ENCODE results near the gene CDH4. TPM values are rescaled to one million over a fixed set of nuclear protein-coding genes. Genes with fewer than 3 reads are reported as not detected.

CDH4 gene
- total RNA-seq, 1 experiment from 2014 or later: not detected

- BruUV-seq (replicated peaks): no TSS peak
- Histone ChIP-seq H3K4me3 (ENCODE audit: low read depth in 2 of 2, low read length in 2 of 2) (no peak overlapping the region), H3K36me3 (ENCODE audit: control insufficient read depth, insufficient read depth, low read length) (no peaks in the 10 kb centered on the region), H3K27me3 (ENCODE audit: control insufficient read depth, insufficient read depth, low read length) (peaks cover 16% of the 10 kb centered on the region), H3K27ac (ENCODE audit: low read length) (no peak overlapping the region), H3K9me3 (ENCODE audit: control insufficient read depth, insufficient read depth, low read depth, low read length) (no peaks in the 10 kb centered on the region), H3K4me1 (ENCODE audit: control insufficient read depth, insufficient read depth, low read length) (no peaks in the 10 kb centered on the region)
- ChIA-PET POLR2A (no interaction called here), CTCF (no interaction called here)
- DNase-seq (ENCODE audit: low read depth, low spot score) (no peak), ATAC-seq (no peak)
- intact Hi-C loops (cut with micrococcal nuclease; ENCODE audit: unreplicated experiment): no loop called here
- in situ Hi-C loops (cut with HindIII; ENCODE audit: low pct_unique_long_range_greater_than_20kb, low sequenced_read_pairs): no loop called here
- TF ChIP-seq, protein P1, sequence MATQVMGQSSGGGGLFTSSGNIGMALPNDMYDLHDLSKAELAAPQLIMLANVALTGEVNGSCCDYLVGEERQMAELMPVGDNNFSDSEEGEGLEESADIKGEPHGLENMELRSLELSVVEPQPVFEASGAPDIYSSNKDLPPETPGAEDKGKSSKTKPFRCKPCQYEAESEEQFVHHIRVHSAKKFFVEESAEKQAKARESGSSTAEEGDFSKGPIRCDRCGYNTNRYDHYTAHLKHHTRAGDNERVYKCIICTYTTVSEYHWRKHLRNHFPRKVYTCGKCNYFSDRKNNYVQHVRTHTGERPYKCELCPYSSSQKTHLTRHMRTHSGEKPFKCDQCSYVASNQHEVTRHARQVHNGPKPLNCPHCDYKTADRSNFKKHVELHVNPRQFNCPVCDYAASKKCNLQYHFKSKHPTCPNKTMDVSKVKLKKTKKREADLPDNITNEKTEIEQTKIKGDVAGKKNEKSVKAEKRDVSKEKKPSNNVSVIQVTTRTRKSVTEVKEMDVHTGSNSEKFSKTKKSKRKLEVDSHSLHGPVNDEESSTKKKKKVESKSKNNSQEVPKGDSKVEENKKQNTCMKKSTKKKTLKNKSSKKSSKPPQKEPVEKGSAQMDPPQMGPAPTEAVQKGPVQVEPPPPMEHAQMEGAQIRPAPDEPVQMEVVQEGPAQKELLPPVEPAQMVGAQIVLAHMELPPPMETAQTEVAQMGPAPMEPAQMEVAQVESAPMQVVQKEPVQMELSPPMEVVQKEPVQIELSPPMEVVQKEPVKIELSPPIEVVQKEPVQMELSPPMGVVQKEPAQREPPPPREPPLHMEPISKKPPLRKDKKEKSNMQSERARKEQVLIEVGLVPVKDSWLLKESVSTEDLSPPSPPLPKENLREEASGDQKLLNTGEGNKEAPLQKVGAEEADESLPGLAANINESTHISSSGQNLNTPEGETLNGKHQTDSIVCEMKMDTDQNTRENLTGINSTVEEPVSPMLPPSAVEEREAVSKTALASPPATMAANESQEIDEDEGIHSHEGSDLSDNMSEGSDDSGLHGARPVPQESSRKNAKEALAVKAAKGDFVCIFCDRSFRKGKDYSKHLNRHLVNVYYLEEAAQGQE (IDR thresholded peaks at IDR 0.05; ENCODE audit: insufficient read depth in 1 of 2, low read depth in 2 of 2, low read length in 1 of 2): no peak
- TF ChIP-seq TCF7L2 (IDR thresholded peaks at IDR 0.05; ENCODE audit: low read depth, low read length): no peak
- no peak for TF ChIP-seq POLR2AphosphoS5 (IDR thresholded peaks at IDR 0.05; ENCODE audit: low read depth, low read length)
- no peak for TF ChIP-seq CTCF (IDR thresholded peaks at IDR 0.05)
- TF ChIP-seq SIN3A (IDR thresholded peaks at IDR 0.05; ENCODE audit: borderline replicate concordance, insufficient read depth, low read depth, low read length): no peak
Observed at GRCh38 chr20:61762167-61762710, 510.2 kb downstream of the CDH4 start.

GRCh38 chr20:61762886-61763739 is 511.1 kb downstream of the CDH4 start:
- ChIA-PET CTCF (no interaction called here), POLR2A (no interaction called here)
- intact Hi-C loops (cut with micrococcal nuclease; ENCODE audit: unreplicated experiment): no loop called here
- peaks cover 16% of the 10 kb centered on the region for H3K27me3 ChIP-seq (ENCODE audit: control insufficient read depth, insufficient read depth, low read length)
- no TSS peak for BruUV-seq (replicated peaks)
- H3K27ac ChIP-seq (ENCODE audit: low read length): no peak overlapping the region
- H3K4me3 ChIP-seq (ENCODE audit: low read depth in 2 of 2, low read length in 2 of 2): no peak overlapping the region
- ATAC-seq (no peak), DNase-seq (ENCODE audit: low read depth, low spot score) (no peak)
- no peaks in the 10 kb centered on the region for H3K36me3 ChIP-seq (ENCODE audit: control insufficient read depth, insufficient read depth, low read length)
- in situ Hi-C loops (cut with HindIII; ENCODE audit: low pct_unique_long_range_greater_than_20kb, low sequenced_read_pairs): no loop called here
- no peaks in the 10 kb centered on the region for H3K4me1 ChIP-seq (ENCODE audit: control insufficient read depth, insufficient read depth, low read length)
- no peaks in the 10 kb centered on the region for H3K9me3 ChIP-seq (ENCODE audit: control insufficient read depth, insufficient read depth, low read depth, low read length)
- no peak for TF ChIP-seq TCF7L2 (IDR thresholded peaks at IDR 0.05; ENCODE audit: low read depth, low read length)
- no peak for TF ChIP-seq CTCF (IDR thresholded peaks at IDR 0.05)
- TF ChIP-seq POLR2AphosphoS5 (IDR thresholded peaks at IDR 0.05; ENCODE audit: low read depth, low read length): no peak
- TF ChIP-seq SIN3A (IDR thresholded peaks at IDR 0.05; ENCODE audit: borderline replicate concordance, insufficient read depth, low read depth, low read length): no peak
- TF ChIP-seq, protein P1 (IDR thresholded peaks at IDR 0.05; ENCODE audit: insufficient read depth in 1 of 2, low read depth in 2 of 2, low read length in 1 of 2): no peak
